Glutamatergic neuron (in vitro differentiated cells): ENCODE data around the gene EVX1. TPM values are rescaled to one million over a fixed set of nuclear protein-coding genes. Genes with fewer than 3 reads are reported as not detected.

Experiments used
- DNase-seq: peaks from one replicate; pipeline ENCODE4 v3.0.0; 2022
- H3K27ac Mint-ChIP-seq: one replicate; pipeline ENCODE4 v1.8.0; 2020; ENCODE audit warnings: mild to moderate bottlenecking, mixed read lengths, inconsistent platforms; ENCODE audit not compliant: unreplicated experiment
- H3K27me3 Mint-ChIP-seq: one replicate; pipeline ENCODE4 v1.8.0; 2020; ENCODE audit warnings: mild to moderate bottlenecking, moderate library complexity, mixed read lengths, inconsistent platforms; ENCODE audit not compliant: unreplicated experiment
- H3K36me3 Mint-ChIP-seq: one replicate; pipeline ENCODE4 v1.8.0; 2020; ENCODE audit warnings: mild to moderate bottlenecking, mixed read lengths, inconsistent platforms; ENCODE audit not compliant: unreplicated experiment
- H3K4me1 Mint-ChIP-seq: one replicate; pipeline ENCODE4 v1.8.0; 2020; ENCODE audit warnings: mild to moderate bottlenecking, low read depth, mixed read lengths, inconsistent platforms; ENCODE audit not compliant: unreplicated experiment
- H3K4me3 Mint-ChIP-seq: one replicate; pipeline ENCODE4 v1.8.0; 2020; ENCODE audit warnings: mild to moderate bottlenecking, mixed read lengths, inconsistent platforms; ENCODE audit not compliant: unreplicated experiment
- H3K9me3 Mint-ChIP-seq: one replicate; pipeline ENCODE4 v1.8.0; 2020; ENCODE audit warnings: mild to moderate bottlenecking, moderate library complexity, mixed read lengths, inconsistent platforms; ENCODE audit not compliant: unreplicated experiment
- total RNA-seq: library from RNA; stranded (reverse); fragmentation: NEBNext Ultra II Directional; extraction: Animal tissue kit (Norgen Biotek cat#: 25700); gene quantifications from one replicate; pipeline ENCODE4 v1.2.1, GENCODE V29; 2021; ENCODE audit not compliant: unreplicated experiment
- TF ChIP-seq, protein P1 (sequence below): fragments of 200-600 bp; sonication (generic); IDR thresholded peaks from one replicate; pipeline ENCODE4 v1.5.0; 2021; ENCODE audit not compliant: partially characterized antibody, unreplicated experiment

EVX1 gene
- total RNA-seq, 1 donor from 2014 or later: 7.1 TPM

DNA sequence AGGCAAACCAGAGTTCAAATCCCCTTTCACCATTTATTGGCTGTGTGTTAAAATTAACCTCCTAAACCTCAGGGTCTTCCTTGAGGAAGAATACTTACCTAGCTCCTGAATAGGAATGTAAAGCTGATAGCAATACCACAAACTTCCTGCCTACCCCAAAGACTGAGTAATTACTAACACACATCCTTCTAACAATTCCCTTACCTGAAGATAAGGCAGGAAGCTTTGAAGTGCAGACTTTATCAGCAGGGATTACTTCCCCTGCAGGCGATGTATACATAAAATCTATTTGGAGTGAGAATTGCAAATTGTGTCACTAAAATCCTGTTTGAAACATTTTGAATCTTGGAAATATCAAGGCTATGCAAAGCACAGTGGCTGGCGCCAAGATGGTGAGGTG lies 21.2 kb downstream of the EVX1 start:
- Mint-ChIP-seq H3K9me3 (no peaks in the 10 kb centered on the region), H3K27me3 (no peaks in the 10 kb centered on the region), H3K36me3 (peaks cover 2% of the 10 kb centered on the region), H3K27ac (no peak overlapping the region), H3K4me3 (no peak overlapping the region), H3K4me1 (no peaks in the 10 kb centered on the region)
- no peak for DNase-seq
- TF ChIP-seq, protein P1, sequence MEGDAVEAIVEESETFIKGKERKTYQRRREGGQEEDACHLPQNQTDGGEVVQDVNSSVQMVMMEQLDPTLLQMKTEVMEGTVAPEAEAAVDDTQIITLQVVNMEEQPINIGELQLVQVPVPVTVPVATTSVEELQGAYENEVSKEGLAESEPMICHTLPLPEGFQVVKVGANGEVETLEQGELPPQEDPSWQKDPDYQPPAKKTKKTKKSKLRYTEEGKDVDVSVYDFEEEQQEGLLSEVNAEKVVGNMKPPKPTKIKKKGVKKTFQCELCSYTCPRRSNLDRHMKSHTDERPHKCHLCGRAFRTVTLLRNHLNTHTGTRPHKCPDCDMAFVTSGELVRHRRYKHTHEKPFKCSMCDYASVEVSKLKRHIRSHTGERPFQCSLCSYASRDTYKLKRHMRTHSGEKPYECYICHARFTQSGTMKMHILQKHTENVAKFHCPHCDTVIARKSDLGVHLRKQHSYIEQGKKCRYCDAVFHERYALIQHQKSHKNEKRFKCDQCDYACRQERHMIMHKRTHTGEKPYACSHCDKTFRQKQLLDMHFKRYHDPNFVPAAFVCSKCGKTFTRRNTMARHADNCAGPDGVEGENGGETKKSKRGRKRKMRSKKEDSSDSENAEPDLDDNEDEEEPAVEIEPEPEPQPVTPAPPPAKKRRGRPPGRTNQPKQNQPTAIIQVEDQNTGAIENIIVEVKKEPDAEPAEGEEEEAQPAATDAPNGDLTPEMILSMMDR: no peak

DNA sequence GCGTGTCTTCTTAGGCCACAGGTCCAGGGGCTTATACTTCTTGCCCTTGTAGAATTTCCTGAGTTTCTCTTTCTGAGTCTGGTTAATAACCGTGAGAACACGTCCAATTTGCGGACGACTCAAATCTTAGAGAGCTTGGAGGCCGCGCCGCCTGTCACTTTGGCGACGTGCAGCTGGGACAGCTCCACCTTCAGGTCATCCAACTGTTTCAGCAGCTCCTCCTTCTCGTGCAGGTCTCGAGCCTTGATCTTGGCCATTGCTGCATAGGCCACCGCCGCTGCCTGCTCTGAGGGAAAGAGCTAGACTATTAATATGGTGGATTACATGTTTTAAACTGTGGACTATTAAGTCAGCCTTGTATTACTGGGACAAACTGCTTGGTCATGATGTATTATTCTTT lies 26.9 kb downstream of the EVX1 start:
- no peaks in the 10 kb centered on the region for H3K27me3 Mint-ChIP-seq
- no peak for DNase-seq
- H3K27ac Mint-ChIP-seq: no peak overlapping the region
- peaks cover 15% of the 10 kb centered on the region for H3K36me3 Mint-ChIP-seq
- H3K4me1 Mint-ChIP-seq: no peaks in the 10 kb centered on the region
- no peak overlapping the region for H3K4me3 Mint-ChIP-seq
- no peaks in the 10 kb centered on the region for H3K9me3 Mint-ChIP-seq
- TF ChIP-seq, protein P1: no peak

DNA sequence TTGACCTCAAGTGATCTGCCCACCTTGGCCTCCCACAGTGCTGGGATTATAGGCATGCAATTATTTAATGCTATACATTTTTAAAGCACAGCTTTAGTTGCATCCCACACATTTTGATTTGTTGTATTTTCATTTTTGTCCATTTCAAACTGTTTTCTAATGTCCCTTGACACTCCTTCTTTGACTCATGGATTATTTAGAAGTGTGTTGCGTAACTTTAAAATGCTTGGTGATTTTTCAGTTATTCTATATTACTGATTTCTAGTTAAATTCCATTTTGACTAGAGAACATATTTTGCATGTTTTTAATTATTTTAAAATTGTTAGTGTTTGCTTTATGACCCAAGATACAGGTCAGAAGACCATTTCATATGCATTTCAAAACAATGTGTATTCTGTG lies 28.8 kb downstream of the EVX1 start:
- TF ChIP-seq, protein P1: no peak
- no peak overlapping the region for H3K4me3 Mint-ChIP-seq
- no peaks in the 10 kb centered on the region for H3K9me3 Mint-ChIP-seq
- DNase-seq: no peak
- H3K36me3 Mint-ChIP-seq: peaks cover 15% of the 10 kb centered on the region
- no peaks in the 10 kb centered on the region for H3K4me1 Mint-ChIP-seq
- peaks cover 2% of the 10 kb centered on the region for H3K27me3 Mint-ChIP-seq
- H3K27ac Mint-ChIP-seq: no peak overlapping the region

DNA sequence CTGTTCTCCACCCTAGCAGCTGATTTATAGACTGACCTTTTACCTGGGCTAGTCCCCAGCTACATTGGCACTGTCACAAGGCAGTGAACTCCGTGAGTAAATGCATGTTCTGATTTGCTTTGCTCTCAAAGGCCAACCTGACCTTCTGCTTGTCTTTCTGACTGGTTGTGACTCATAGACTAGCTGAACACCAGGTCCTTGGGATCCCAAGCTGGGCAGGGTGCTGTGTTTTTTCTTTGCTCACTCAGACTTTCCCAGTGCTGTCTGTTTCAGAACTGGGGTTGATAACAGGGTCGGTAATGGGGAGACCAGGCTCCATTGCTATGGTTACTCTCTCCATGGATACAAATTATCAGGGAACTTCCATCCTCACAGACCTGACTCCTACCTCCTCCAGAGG lies 35.0 kb downstream of the EVX1 start:
- peaks cover 2% of the 10 kb centered on the region for H3K27me3 Mint-ChIP-seq
- H3K4me3 Mint-ChIP-seq: no peak overlapping the region
- H3K27ac Mint-ChIP-seq: no peak overlapping the region
- H3K4me1 Mint-ChIP-seq: no peaks in the 10 kb centered on the region
- DNase-seq: no peak
- no peaks in the 10 kb centered on the region for H3K9me3 Mint-ChIP-seq
- H3K36me3 Mint-ChIP-seq: no peaks in the 10 kb centered on the region
- TF ChIP-seq, protein P1: no peak

DNA sequence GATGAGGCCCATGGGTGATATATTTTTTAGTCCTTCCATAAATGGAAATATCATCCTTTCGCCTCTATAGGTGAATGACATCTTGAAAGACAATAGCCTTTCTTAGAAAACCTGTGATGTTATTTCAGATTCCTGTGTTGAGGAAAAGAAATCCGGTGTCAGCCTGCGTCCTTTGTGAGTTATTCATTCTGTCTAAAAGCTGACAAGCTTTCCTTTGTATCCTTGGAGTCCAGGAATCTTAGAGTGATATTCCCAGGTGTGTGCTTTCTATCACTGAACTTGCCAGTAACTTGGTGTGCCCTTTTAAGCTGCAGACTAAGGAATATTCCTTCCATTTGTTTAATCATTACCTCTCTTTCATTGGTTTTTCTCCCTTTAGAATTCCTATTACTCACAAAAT lies 41.0 kb downstream of the EVX1 start:
- H3K4me1 Mint-ChIP-seq: no peaks in the 10 kb centered on the region
- no peak overlapping the region for H3K4me3 Mint-ChIP-seq
- no peaks in the 10 kb centered on the region for H3K36me3 Mint-ChIP-seq
- no peaks in the 10 kb centered on the region for H3K9me3 Mint-ChIP-seq
- DNase-seq: no peak
- TF ChIP-seq, protein P1: no peak
- no peaks in the 10 kb centered on the region for H3K27me3 Mint-ChIP-seq
- H3K27ac Mint-ChIP-seq: no peak overlapping the region
